DMS153 treated with DMSO at 0.1 percent for 48 hours (cell line): ENCODE measurements around the gene RABGAP1.

Experiments used
- DNase-seq: peaks from one replicate; lab custom pipeline; 2025; ENCODE audit not compliant: unreplicated experiment; lab: John Stamatoyannopoulos, UW

RABGAP1 gene

GRCh38 chr9:123007269-123007668 is 66.4 kb downstream of the RABGAP1 start:
- DNase-seq, result no peak

DNA sequence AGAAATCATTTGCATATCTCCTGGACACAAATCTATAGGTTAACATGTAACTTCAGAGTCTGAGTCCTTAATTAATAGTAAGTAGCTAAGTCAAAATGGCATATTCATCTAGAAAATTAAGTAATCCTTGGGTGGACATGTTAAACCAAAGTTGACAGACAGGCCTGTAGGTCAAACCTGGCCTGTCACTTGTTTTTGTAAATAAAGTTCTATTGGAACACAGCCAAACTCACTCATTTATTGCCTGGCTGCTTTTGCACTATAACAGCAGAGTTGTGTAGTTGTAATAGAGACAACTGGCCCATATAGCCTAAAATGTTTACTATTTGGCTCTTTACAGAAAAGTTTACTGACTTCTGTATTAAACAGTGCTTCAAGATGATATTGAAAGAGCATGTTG is 68.1 kb downstream of the RABGAP1 start:
- DNase-seq, result no peak

GRCh38 chr9:123011380-123011779 is 70.6 kb downstream of the RABGAP1 start:
- DNase-seq, result no peak

DNA sequence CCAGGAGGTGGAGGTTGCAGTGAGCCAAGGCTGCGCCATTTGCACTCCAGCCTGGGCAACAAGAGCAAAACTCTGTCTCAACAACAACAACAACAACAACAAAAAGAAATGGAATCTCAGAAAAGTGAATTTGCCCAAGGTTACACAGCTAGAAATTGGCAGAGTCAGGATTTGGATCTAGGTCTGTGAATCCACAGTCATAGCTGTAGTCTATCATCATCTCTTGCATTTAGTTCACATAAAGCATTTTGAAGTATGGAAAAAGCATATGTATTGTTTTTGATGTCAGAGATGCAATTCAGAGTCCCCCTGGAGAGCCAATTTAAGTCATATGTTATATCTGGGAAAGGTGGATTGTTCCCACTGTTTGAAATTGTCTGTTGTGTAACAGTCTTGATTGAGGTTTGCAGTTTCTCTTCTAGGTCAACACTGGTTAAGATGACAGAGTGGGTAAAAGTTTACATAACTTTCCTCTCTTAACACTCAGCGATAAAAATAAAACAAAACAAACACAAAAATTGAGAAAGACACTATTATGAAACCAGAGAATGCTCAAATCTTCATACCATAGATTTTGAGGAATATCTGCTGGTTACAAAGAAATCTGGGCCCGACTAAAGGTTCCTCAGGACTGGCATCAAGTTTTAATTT is 71.2 kb downstream of the RABGAP1 start:
- no peak for DNase-seq

DNA sequence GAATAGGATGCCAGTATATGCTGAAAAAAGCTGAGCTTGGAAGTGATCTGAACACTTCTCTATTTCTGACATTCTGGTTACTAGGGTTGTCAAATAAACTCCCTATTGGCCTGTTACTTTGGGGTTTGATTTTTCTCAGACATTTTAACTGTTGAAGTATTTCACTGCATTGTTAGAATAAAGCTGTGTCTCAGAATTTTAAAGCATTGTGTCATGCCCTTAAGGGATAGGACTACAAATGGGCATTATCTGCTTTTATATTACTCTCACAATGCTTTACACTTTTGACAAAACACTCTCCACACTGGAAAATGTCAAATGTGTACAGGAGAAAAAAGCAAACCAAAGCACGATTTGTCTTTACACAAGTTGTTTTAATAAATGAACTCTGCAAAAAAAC is 75.8 kb downstream of the RABGAP1 start:
- no peak for DNase-seq

DNA sequence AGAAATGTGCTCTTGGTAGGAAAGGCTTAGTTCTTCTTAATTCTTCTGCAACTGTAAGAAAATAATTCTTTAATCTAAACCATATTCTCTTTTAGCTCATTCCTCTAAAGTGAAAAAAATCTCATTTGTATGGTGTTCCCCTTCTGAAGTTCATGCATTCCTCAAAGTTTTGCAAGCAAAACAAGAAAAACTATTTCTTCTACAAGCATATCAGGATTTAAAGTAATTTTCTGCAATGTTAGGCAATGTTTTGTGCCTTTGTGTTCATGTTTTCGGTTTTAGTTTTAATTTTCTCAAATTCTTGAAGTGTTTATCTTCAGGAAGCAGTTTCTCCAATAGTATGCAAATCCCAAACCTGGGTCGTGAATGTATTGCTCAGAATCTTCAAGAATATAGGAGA is 80.0 kb downstream of the RABGAP1 start:
- no peak for DNase-seq

DNA sequence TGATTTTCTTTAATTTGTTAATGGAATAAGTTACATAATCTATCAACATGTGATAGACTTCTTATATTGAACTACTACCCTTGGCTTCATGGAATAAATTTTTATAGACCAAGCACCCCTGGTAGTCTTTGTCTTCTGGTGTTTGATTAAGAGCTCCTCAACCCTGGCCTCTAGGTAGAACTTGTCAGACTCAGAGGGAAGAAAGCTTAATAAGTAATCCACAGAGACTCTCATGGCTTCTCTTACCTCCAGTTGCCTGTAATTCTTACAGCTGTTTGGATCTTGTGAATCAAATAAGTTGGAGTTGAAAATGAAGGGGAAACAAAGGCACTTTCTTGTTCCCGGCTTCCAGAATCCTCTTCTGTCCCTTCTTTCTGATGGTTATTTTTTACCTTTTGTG is 85.6 kb downstream of the RABGAP1 start:
- DNase-seq, result no peak

GRCh38 chr9:123027517-123027916 is 86.7 kb downstream of the RABGAP1 start:
- no peak for DNase-seq

DNA sequence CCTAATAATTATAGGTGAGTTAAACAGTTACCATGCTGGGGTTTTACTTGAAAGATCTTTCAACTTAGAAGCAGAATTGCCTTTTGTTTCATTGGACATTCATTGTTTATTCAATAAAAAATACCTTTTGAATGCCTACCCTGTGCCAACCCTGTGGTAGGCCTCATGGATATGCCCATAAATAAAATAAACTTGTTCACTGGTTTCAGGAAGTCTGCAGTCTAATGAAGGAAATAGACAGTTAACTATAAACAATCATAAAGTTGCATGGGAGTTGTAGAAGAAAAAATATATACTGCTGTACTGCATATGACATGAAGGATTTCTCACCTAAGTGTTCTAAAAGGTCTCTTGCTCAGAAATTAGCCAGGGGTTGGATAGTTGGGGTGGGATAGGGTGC is 87.3 kb downstream of the RABGAP1 start:
- no peak for DNase-seq

DNA sequence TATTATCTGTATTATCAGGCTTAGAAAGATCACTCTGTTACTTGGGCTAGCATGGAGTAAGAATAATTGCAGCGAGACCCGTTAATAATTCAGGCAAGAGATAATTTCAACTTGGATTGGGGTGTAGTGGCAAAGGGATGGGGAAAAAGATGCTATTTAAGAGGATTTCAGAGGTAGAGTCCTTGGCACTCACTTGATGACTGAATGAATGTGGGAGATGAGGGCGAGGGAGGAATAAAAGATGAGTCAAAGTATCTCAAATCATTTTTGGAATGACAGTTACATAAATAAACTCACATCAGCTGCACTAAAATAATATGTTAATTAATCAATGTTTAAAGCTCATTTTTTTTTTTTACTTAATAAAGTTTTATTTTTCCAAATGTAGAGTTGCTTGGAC is 88.2 kb downstream of the RABGAP1 start:
- DNase-seq, result no peak

DNA sequence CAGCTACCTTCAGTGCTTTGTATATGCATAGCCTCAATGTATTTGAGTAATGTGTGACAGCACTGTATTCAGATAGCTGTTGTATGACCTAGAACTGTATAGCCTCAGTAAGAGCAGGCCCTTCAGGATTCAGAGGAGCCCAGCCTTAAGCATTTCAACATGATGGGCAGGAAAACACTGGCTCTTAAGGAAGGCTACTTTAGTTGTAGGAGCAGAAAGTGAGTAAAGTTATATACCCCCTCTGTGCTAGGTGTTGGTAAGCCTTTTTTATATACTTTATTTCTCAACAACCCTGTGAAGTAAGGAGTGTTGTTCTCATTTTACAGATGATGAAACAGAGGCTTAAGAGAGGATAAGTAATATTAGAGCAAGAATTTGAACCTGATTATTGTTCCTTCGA is 91.1 kb downstream of the RABGAP1 start:
- no peak for DNase-seq

GRCh38 chr9:123033352-123033751 is 92.5 kb downstream of the RABGAP1 start, which contains the start of gene GPR21:
Gene GPR21, plus strand, starts transcription at chr9:123033667. Its CDS starts 900 bp downstream, at chr9:123034567.
- DNase-seq, result no peak

GRCh38 chr9:123033864-123034601 is 93.2 kb downstream of the RABGAP1 start:
- no peak for DNase-seq

DNA sequence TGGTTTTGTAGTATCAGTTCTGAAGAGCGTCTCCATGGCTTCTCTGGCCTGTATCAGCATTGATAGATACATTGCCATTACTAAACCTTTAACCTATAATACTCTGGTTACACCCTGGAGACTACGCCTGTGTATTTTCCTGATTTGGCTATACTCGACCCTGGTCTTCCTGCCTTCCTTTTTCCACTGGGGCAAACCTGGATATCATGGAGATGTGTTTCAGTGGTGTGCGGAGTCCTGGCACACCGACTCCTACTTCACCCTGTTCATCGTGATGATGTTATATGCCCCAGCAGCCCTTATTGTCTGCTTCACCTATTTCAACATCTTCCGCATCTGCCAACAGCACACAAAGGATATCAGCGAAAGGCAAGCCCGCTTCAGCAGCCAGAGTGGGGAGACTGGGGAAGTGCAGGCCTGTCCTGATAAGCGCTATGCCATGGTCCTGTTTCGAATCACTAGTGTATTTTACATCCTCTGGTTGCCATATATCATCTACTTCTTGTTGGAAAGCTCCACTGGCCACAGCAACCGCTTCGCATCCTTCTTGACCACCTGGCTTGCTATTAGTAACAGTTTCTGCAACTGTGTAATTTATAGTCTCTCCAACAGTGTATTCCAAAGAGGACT is 94.2 kb downstream of the RABGAP1 start:
- no peak for DNase-seq

GRCh38 chr9:123035791-123036190 is 95.0 kb downstream of the RABGAP1 start:
- no peak for DNase-seq

DNA sequence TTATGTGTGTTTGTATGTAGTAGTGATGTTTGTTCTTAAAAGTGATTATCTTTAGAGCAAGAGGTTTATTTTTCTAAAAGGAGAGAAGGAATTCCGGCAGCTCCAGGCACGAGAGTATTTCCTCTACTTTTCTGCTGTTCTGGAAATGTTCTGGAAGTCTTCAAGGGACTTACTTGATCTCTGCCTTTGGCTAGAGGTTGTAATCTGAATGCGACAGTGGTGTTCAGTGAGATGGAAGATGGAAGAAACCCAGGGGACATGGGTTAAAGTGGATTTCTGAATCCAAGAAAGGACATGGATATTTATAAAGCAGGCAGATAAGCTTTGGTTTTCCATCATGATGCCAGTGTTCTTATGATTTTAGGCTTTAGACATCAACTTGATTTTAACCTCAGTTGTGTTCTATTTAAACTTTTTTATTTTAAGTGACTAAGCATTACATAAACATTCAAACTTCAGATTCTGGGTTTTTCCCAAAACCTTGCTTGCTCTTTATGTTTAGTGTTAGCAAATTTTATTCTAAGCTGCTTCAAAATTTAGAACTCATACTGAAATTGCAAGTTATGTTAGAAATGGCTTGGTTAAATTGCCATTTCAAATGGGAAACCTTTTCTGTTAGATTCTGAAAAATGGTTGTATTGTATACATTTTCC is 96.2 kb downstream of the RABGAP1 start:
- no peak for DNase-seq

- DNase-seq, result no peak
Observed at GRCh38 chr9:123039617-123040219, 98.9 kb downstream of the RABGAP1 start.

DNA sequence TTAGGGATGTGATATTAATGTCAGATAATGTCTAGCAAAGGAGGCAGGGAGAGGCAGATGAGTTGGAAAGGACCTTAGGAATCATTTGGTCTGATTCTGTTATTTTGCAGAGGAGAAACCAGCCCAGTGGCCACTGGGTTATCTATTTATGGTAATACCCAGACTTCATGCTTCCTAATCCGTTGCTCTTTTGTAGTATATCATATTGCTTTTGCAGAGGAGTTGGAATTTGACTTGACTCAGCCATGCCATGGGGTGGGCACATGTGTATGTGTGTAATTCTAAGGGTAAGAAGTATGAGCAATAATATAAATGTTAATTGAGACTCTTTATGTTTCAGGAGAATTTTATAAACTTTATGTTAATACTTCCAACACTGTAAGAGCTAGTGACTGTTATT is 100.0 kb downstream of the RABGAP1 start:
- DNase-seq, result no peak

DNA sequence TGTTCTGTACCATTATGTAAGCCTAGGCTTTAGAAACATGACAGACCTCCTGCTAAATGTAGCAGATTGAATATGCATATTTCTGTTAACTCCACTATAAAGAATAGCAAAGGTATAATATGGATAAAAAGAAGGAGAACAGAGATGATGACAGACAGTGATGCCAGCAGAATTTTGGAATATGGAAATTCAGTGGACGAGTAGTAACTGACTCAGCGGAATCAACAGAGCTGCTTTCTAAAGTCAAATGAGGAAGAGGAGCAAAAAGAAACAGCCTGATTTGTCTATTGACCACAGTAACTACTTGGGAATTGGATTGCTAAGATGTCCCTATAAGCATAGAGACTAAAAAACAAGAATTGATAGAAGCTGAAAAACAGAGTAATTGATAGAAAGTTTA is 100.7 kb downstream of the RABGAP1 start:
- DNase-seq, result no peak

DNA sequence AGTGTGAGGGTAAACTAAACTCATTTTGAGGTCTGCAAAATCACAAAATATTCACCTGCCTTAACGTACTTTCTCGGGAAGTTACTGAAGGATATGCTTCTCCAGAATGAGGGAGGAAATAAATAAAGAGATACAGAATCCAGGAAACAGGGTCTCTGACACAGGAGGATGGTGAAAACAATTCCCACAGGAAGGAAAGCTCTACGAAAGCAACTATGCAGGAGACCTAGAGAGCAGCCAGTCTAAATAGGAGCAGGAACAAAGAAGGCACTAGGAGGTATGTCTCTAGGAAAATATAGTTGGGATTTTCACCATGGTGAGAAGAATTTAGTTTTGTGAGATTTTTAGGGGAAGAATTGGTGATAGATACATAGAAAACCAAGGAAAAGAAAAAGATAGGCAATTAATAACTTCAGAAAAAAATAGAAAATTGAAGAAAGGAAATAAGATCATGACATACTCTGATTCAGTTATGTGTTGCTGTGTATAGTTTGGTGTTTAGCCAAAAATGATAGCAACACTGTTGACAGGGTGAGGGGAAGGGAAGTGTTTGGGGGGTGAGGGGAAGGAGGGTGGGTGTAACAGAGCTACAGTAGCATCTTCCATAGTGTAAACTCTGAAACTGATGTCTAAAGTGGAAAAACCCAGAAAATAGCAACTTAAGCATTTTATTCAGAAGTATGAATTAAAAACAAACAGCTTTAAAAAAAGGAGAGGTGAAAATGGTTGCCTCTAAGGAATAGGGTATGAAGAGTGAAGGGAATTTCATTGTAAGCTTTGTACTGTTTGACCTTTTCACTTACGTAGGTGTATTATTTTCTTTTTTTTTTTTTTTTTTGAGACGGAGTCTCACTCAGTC is 102.5 kb downstream of the RABGAP1 start:
- DNase-seq, result no peak
